ENCODE data around the gene CCDC73. TPM values are rescaled to one million over a fixed set of nuclear protein-coding genes. Genes with fewer than 3 reads are reported as not detected.

CCDC73 gene
- total RNA-seq, 4 donors from 2014 or later: not detected

DNA sequence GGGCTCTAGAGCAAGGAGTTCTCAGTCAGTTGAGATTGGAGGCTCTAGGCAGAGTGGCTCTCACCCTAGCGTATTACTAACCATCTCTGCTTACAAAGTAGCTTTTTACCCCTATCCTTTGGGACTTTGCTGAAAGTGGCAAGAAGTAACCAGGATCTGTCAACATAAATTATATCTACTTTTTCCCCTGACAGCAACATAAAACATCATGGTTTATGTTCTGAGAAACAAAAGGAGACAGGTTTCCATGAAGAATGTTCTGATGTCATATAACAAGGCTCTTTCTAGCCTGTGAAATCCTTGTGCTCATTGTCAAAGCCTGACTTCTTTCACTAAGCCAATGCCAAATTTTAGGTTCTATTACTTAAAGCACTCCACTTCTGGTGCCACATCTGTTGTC is 218.0 kb downstream of the CCDC73 start:
- DNase-seq (ENCODE audit: extremely low spot score): no peak
- Histone ChIP-seq H3K4me3 (no peak overlapping the region), H3K9me3 (no peaks in the 10 kb centered on the region), H3K4me1 (no peaks in the 10 kb centered on the region), H3K27ac (replicated peaks in 1 of 4) (no peak overlapping the region), H3K36me3 (no peaks in the 10 kb centered on the region), H3K27me3 (peaks cover 0 to 22% (median 0%) of the 10 kb centered on the region in 4 donors)
- intact Hi-C loops (cut with DNase I): no loop called here
- TF ChIP-seq POLR2AphosphoS5 (IDR thresholded peaks at IDR 0.05): no peak
- no peak for TF ChIP-seq EP300 (IDR thresholded peaks at IDR 0.05)
- TF ChIP-seq, protein P1, sequence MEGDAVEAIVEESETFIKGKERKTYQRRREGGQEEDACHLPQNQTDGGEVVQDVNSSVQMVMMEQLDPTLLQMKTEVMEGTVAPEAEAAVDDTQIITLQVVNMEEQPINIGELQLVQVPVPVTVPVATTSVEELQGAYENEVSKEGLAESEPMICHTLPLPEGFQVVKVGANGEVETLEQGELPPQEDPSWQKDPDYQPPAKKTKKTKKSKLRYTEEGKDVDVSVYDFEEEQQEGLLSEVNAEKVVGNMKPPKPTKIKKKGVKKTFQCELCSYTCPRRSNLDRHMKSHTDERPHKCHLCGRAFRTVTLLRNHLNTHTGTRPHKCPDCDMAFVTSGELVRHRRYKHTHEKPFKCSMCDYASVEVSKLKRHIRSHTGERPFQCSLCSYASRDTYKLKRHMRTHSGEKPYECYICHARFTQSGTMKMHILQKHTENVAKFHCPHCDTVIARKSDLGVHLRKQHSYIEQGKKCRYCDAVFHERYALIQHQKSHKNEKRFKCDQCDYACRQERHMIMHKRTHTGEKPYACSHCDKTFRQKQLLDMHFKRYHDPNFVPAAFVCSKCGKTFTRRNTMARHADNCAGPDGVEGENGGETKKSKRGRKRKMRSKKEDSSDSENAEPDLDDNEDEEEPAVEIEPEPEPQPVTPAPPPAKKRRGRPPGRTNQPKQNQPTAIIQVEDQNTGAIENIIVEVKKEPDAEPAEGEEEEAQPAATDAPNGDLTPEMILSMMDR (IDR thresholded peaks at IDR 0.05): no peak
- no peak for TF ChIP-seq POLR2A (IDR thresholded peaks at IDR 0.05; ENCODE audit: low read depth)
- WGBS: 100% methylated on average over 1 of the region's 1 CpG

DNA sequence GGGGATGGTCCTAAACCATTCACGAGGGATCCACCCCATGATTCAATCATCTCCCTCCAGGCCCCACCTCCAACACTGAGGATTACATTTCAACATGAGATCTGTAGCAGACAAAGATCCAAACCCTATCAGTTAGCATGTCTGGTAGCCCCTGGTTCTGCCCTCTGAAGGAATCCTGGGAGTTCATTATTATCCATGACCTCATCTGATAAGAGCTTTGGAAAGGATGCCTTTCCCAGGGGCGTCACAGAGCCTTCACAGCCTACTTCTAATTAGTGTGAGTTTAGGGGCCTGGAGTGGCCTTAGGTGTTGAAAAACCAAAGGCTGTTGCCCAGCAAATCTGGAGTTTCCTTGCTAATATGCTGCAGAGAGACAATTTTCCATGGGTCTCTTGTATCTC is 219.4 kb downstream of the CCDC73 start:
- WGBS: 72% methylated on average over 2 of the region's 2 CpGs
- peaks cover 0 to 28% (median 0%) of the 10 kb centered on the region in 4 donors for H3K27me3 ChIP-seq
- H3K9me3 ChIP-seq: no peaks in the 10 kb centered on the region
- no peaks in the 10 kb centered on the region for H3K36me3 ChIP-seq
- no peak overlapping the region for H3K27ac ChIP-seq (replicated peaks in 1 of 4)
- DNase-seq (ENCODE audit: extremely low spot score): no peak
- intact Hi-C loops (cut with DNase I): no loop called here
- TF ChIP-seq, protein P1 (IDR thresholded peaks at IDR 0.05): no peak
- no peak for TF ChIP-seq POLR2AphosphoS5 (IDR thresholded peaks at IDR 0.05)
- TF ChIP-seq POLR2A (IDR thresholded peaks at IDR 0.05; ENCODE audit: low read depth): no peak
- no peak for TF ChIP-seq EP300 (IDR thresholded peaks at IDR 0.05)
- no peaks in the 10 kb centered on the region for H3K4me1 ChIP-seq
- H3K4me3 ChIP-seq: no peak overlapping the region

DNA sequence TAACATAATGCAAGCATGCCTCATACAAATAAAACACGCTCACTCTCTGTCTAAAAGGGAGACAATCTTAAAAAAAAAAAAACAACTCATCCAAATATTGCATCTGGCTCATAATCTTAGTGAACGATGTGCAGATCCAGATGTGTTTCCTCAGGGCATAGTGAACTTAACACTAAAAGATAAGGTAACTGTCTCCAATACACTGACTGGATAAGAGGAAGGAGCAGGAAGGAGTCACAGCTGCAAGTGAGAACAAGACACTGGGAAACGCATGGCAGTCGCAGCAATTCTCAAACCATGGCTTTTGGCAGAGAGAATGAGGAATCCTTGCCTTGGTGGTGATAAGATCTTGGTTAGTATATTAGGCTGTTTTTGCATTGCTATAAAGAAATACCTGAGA is 220.0 kb downstream of the CCDC73 start:
- H3K27me3 ChIP-seq: peaks cover 0 to 28% (median 0%) of the 10 kb centered on the region in 4 donors
- H3K9me3 ChIP-seq: no peaks in the 10 kb centered on the region
- no peaks in the 10 kb centered on the region for H3K4me1 ChIP-seq
- WGBS: 74% methylated on average over 4 of the region's 4 CpGs
- no peak for DNase-seq (ENCODE audit: extremely low spot score)
- no peak overlapping the region for H3K27ac ChIP-seq (replicated peaks in 1 of 4)
- TF ChIP-seq EP300 (IDR thresholded peaks at IDR 0.05) (no peak), POLR2A (IDR thresholded peaks at IDR 0.05; ENCODE audit: low read depth) (no peak), POLR2AphosphoS5 (IDR thresholded peaks at IDR 0.05) (no peak)
- TF ChIP-seq, protein P1 (IDR thresholded peaks at IDR 0.05): no peak
- H3K36me3 ChIP-seq: no peaks in the 10 kb centered on the region
- H3K4me3 ChIP-seq: no peak overlapping the region
- intact Hi-C loops (cut with DNase I): no loop called here

DNA sequence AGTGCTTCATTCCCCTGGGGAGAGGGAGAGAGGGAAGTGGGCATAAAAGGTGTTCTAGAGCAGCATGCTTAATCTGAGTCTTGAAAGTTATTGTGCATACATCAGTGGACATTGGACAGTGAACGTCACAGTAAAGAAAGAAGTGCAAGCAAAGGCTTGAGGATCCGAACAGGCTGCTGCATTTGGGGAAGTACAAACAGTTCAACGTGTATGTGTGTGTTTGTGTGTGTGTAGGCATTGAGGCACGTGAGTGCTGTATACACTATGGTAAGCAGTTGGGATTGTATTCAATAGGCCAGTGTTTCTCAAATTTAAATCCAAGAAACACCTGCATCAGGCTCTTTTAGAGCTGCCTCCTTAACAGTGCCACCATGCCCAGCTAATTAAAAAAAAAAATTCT is 221.2 kb downstream of the CCDC73 start:
- H3K4me1 ChIP-seq: no peaks in the 10 kb centered on the region
- no peaks in the 10 kb centered on the region for H3K36me3 ChIP-seq
- TF ChIP-seq EP300 (IDR thresholded peaks at IDR 0.05) (no peak), POLR2A (IDR thresholded peaks at IDR 0.05; ENCODE audit: low read depth) (no peak), POLR2AphosphoS5 (IDR thresholded peaks at IDR 0.05) (no peak)
- TF ChIP-seq, protein P1 (IDR thresholded peaks at IDR 0.05): no peak
- H3K9me3 ChIP-seq: no peaks in the 10 kb centered on the region
- H3K27me3 ChIP-seq: peaks cover 0 to 28% (median 0%) of the 10 kb centered on the region in 4 donors
- no peak overlapping the region for H3K27ac ChIP-seq (replicated peaks in 1 of 4)
- intact Hi-C loops (cut with DNase I): no loop called here
- DNase-seq (ENCODE audit: extremely low spot score): no peak
- H3K4me3 ChIP-seq: no peak overlapping the region
- WGBS: 63% methylated on average over 4 of the region's 4 CpGs

DNA sequence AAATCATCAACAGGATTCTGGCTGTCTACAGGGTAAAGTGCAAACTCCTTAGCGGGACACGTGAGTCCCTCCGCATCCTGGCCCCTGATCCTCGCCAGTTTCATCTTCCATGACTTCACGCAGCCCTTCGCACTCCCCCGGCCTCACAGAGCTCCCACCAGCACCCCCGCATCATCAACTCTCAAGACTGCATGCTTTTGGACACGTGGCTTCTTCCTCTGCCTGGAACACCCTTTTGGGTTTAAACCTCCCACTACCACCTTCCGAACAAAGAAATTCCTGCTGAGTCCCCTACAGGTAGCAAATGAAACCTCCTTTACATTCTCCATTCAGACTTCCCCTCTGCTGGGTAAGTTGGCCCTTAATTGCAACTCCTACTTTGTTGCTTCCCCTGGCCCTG is 223.4 kb downstream of the CCDC73 start:
- intact Hi-C loops (cut with DNase I): no loop called here
- DNase-seq (ENCODE audit: extremely low spot score): no peak
- 43% methylated on average over 10 of the region's 10 CpGs for WGBS
- Histone ChIP-seq H3K27ac (replicated peaks in 1 of 4) (no peak overlapping the region), H3K36me3 (no peaks in the 10 kb centered on the region), H3K9me3 (no peaks in the 10 kb centered on the region), H3K4me1 (no peaks in the 10 kb centered on the region), H3K27me3 (peaks cover 0 to 24% (median 0%) of the 10 kb centered on the region in 4 donors), H3K4me3 (no peak overlapping the region)
- TF ChIP-seq, protein P1 (IDR thresholded peaks at IDR 0.05): no peak
- TF ChIP-seq POLR2A (IDR thresholded peaks at IDR 0.05; ENCODE audit: low read depth) (no peak), POLR2AphosphoS5 (IDR thresholded peaks at IDR 0.05) (no peak), EP300 (IDR thresholded peaks at IDR 0.05) (no peak)

All from esophagus muscularis mucosa (tissue), 4 donors.